ENCODE data around the gene CIC. TPM values are rescaled to one million over a fixed set of nuclear protein-coding genes. Genes with fewer than 3 reads are reported as not detected.
A peak's percentile ranks its signal among the peaks of the same experiment; 100 is the strongest.

Gene CIC
- total RNA-seq, 1 donor from 2014 or later = 115 TPM

DNA sequence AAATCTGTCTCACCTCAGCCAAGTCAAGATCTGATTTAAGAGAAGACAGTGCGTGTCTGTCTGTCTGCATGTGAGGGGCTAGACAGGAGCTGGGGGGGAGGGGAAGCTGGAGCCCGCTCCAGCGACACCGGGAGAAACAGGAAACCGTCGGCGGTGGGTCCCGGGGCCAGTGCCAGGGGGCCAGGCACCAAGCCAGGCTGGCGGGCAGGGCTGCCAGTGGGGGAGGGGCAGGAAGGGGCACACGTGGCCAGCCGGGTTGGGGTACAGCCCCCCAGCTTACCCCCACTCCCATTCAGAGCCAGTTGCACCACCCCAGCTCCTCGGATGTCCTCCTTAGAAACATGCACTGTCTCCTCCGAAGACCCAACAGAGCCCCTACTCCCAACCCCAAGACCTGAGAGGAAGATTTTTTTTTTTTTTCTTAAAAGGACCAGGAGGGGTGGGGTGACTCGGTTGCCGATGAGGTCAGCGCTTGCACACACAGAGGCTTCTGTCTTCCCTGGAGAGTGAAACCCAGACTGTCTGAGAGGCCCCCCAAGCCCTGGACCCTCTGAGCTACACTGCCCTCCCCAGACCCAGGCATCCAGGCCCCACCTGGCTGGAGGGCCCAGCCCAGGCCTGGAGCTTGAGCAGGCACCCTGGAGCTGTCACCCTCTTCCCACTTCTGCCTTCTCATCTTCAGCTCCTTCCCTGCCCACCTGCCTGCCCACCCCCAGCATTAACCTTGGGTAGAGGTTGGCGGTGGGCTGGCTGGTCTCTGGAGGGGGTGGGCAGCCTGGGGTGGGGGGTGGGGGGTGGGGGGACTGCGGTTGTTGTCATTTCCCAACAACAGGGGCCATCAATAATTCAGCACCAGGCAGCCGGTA is 18.2 kb upstream of the CIC start:
- no peaks in the 10 kb centered on the region for H3K9me3 Mint-ChIP-seq (ENCODE audit: unreplicated experiment)
- H3K36me3 Mint-ChIP-seq (ENCODE audit: unreplicated experiment) = peaks cover 2% of the 10 kb centered on the region
- H3K27ac Mint-ChIP-seq (ENCODE audit: unreplicated experiment) = peak overlapping the region; percentile 47
- H3K27me3 Mint-ChIP-seq (ENCODE audit: unreplicated experiment) = no peaks in the 10 kb centered on the region
- peak overlapping the region; percentile 54 for H3K4me3 Mint-ChIP-seq (ENCODE audit: unreplicated experiment)
- H3K4me1 Mint-ChIP-seq (ENCODE audit: unreplicated experiment) = peaks cover 48% of the 10 kb centered on the region
- DNase-seq (ENCODE audit: extremely low spot score, unreplicated experiment) = no peak
- TF ChIP-seq, protein P1, sequence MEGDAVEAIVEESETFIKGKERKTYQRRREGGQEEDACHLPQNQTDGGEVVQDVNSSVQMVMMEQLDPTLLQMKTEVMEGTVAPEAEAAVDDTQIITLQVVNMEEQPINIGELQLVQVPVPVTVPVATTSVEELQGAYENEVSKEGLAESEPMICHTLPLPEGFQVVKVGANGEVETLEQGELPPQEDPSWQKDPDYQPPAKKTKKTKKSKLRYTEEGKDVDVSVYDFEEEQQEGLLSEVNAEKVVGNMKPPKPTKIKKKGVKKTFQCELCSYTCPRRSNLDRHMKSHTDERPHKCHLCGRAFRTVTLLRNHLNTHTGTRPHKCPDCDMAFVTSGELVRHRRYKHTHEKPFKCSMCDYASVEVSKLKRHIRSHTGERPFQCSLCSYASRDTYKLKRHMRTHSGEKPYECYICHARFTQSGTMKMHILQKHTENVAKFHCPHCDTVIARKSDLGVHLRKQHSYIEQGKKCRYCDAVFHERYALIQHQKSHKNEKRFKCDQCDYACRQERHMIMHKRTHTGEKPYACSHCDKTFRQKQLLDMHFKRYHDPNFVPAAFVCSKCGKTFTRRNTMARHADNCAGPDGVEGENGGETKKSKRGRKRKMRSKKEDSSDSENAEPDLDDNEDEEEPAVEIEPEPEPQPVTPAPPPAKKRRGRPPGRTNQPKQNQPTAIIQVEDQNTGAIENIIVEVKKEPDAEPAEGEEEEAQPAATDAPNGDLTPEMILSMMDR (IDR thresholded peaks at IDR 0.05) = no peak

DNA sequence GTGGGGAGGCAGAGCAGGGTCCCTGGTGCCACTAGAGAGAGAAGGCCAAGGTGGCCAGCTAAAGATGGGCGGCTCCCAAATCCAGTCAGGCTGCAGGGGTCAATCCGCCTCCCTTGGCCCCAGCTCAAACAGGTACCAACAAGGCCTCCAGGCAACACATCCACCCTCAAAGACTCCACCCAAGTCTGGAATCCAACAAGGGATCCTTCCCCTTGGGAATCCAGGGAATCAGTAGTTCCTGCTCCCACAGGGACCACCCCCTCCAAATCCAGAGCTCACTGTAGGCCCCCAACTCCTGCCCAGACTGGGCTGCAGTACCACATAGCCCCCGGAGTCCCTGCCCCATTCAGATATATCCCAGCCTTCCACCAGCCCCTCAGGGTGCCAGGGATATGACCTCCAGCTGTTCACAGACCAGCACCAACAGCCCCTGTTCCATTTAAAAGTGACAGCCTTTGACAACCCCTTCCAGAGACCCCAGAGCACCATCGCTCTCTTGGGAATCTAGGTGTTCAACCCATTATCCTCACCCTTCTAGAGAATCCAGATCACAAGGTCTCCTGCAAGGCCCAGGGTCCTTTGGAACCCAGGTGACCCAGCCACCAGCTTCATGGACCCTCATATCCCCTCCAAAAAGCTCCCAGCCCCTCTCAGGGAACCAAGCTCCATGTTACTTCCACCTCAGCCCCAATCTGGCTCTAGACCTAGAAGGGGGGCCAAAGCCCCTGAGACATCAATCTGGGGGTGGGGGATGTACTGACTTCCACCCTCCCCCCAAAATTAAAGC is 17.3 kb upstream of the CIC start:
- Mint-ChIP-seq H3K27ac (ENCODE audit: unreplicated experiment) (peak overlapping the region; percentile 78), H3K4me1 (ENCODE audit: unreplicated experiment) (peaks cover 48% of the 10 kb centered on the region), H3K4me3 (ENCODE audit: unreplicated experiment) (peak overlapping the region; percentile 94), H3K27me3 (ENCODE audit: unreplicated experiment) (no peaks in the 10 kb centered on the region), H3K36me3 (ENCODE audit: unreplicated experiment) (peaks cover 2% of the 10 kb centered on the region), H3K9me3 (ENCODE audit: unreplicated experiment) (no peaks in the 10 kb centered on the region)
- no peak for DNase-seq (ENCODE audit: extremely low spot score, unreplicated experiment)
- TF ChIP-seq, protein P1 (IDR thresholded peaks at IDR 0.05) = no peak

DNA sequence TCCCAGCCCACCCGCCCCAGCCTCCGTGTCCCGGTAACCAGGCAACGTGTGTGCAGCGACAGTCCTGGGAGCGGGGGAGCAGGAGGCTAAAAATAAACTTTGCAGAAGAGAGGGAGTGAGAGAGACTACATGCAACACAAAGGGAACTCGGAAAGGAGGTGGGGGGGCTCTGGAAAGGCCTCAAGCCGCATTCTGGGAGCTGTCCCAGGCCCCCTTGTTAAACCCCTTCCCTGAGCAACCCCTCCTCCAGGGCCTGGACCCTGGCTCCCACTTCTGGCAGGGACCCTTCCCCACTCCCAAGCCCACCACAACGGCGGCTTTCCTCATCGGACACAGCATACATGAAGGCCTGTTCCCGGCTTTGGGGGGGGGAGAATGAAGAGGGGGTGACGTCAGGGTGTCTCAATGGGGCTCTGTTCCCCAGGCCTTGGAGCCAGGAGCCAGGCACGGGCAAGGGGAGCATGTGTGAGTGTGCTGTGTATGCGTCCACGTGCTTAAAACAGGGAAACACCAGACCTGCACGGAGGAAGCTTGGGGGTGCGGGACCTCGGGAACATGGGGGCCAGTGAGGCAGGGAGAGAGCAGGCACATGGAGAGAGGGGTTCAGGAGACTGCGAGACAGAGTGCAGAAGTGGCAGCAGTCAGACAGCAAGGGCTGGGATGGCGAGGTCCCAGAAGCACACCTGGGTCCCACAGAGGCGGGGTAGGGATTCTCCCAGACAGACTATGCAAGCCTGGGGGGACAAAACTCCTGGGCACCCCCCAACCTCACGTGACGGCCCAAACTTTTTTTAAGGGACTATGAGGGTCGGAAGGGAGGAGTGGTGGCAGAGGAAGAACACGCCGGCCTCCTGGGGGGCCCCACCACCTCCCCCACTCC is 16.4 kb upstream of the CIC start:
- Mint-ChIP-seq H3K4me1 (ENCODE audit: unreplicated experiment) (peaks cover 47% of the 10 kb centered on the region), H3K27me3 (ENCODE audit: unreplicated experiment) (no peaks in the 10 kb centered on the region), H3K4me3 (ENCODE audit: unreplicated experiment) (peak overlapping the region; percentile 94), H3K9me3 (ENCODE audit: unreplicated experiment) (no peaks in the 10 kb centered on the region), H3K36me3 (ENCODE audit: unreplicated experiment) (peaks cover 2% of the 10 kb centered on the region), H3K27ac (ENCODE audit: unreplicated experiment) (peak overlapping the region; percentile 93)
- TF ChIP-seq, protein P1 (IDR thresholded peaks at IDR 0.05) = no peak
- DNase-seq (ENCODE audit: extremely low spot score, unreplicated experiment) = no peak

DNA sequence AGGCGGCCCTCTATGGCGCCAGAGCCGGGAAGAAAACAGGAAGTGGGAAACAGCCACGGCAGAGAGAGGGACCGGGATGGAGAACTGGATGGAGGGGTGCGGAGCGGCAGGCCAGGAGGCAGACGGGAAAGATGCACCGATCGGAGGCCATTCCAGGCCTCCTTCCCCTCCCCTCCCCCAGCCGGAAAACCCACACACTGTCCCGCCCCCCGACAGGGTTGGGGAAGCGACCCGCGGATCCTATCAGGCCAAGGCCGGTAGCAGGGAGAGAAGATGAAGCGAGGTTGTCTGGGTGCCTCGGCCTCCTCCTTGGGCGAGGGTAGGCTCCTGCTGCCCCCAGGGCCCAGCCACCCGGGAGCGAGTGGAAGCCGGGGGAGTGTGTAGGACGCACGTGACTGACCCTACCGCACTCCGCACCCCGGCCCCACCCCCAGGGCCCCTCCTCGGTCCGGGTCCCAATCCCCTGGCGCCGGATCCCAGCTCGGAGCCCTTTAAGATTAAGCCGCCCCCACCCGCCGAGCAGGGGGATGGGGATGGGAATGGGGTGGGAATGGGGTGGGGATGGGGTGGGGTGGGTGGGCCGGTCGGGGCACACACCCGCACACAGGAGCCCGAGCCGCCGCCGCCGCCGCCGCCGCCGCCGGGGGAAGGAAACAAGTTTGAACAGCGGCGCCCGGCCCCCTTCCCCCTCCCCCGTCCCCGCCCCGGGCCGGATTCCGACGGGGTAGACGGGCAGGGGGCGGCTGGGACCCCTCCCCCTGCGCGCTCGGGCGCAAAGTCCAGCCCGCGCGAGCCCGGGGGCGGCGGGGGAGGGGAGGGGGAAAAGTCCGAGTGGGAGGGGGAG is 15.6 kb upstream of the CIC start:
- Mint-ChIP-seq H3K27me3 (ENCODE audit: unreplicated experiment) (no peaks in the 10 kb centered on the region), H3K9me3 (ENCODE audit: unreplicated experiment) (no peaks in the 10 kb centered on the region), H3K4me3 (ENCODE audit: unreplicated experiment) (peak overlapping the region; percentile 94), H3K4me1 (ENCODE audit: unreplicated experiment) (peaks cover 47% of the 10 kb centered on the region), H3K27ac (ENCODE audit: unreplicated experiment) (peak overlapping the region; percentile 93), H3K36me3 (ENCODE audit: unreplicated experiment) (peaks cover 2% of the 10 kb centered on the region)
- DNase-seq (ENCODE audit: extremely low spot score, unreplicated experiment) = no peak
- TF ChIP-seq, protein P1 (IDR thresholded peaks at IDR 0.05) = no peak
